NCI-H2227 (cell line): ENCODE measurements around the gene ERN2.
"Not testable (repeated sequence)": the region's sequence is repeated elsewhere in the genome, so short reads cannot be mapped to it uniquely, and the experiment has no call there.

Experiments
- DNase-seq: peaks from one replicate; lab custom pipeline; 2025; ENCODE audit not compliant: unreplicated experiment; lab: John Stamatoyannopoulos, UW

ERN2 gene

GRCh38 chr16:23722613-23723240, 9.7 kb upstream of the ERN2 start:
- DNase-seq = not testable (repeated sequence)

GRCh38 chr16:23716484-23716883, 3.5 kb upstream of the ERN2 start:
- DNase-seq = no peak

- DNase-seq = no peak
Measured at GRCh38 chr16:23711785-23712184, 1.2 kb downstream of the ERN2 start.

GRCh38 chr16:23710504-23710903, 2.5 kb downstream of the ERN2 start:
- DNase-seq = no peak

- no peak for DNase-seq
Measured at GRCh38 chr16:23710008-23710407, 3.0 kb downstream of the ERN2 start.

- DNase-seq = no peak
Measured at GRCh38 chr16:23709536-23709935, 3.5 kb downstream of the ERN2 start.

- no peak for DNase-seq
Measured at GRCh38 chr16:23706439-23706838, 6.6 kb downstream of the ERN2 start.

GRCh38 chr16:23705517-23705902, 7.5 kb downstream of the ERN2 start:
- DNase-seq = no peak

- no peak for DNase-seq
Measured at GRCh38 chr16:23704772-23705516, 8.1 kb downstream of the ERN2 start.

GRCh38 chr16:23702951-23703350, 10.1 kb downstream of the ERN2 start:
- DNase-seq = no peak

GRCh38 chr16:23701045-23701444, 12.0 kb downstream of the ERN2 start:
- DNase-seq = no peak

- no peak for DNase-seq
Measured at GRCh38 chr16:23700509-23700908, 12.5 kb downstream of the ERN2 start.

GRCh38 chr16:23700093-23700492, 12.9 kb downstream of the ERN2 start:
- no peak for DNase-seq

- DNase-seq = no peak
Measured at GRCh38 chr16:23699100-23699499, 13.9 kb downstream of the ERN2 start.

- DNase-seq = no peak
Measured at GRCh38 chr16:23695756-23696155, 17.3 kb downstream of the ERN2 start.

GRCh38 chr16:23694644-23695373, 18.2 kb downstream of the ERN2 start:
- DNase-seq = peak; percentile 63

GRCh38 chr16:23694265-23694643, 18.8 kb downstream of the ERN2 start:
- no peak for DNase-seq

GRCh38 chr16:23692190-23692837, 20.7 kb downstream of the ERN2 start:
- no peak for DNase-seq

GRCh38 chr16:23691483-23692189, 21.4 kb downstream of the ERN2 start:
- no peak for DNase-seq

GRCh38 chr16:23690771-23691482, 22.1 kb downstream of the ERN2 start:
- DNase-seq = no peak
